Measurements from ENCODE around the gene CD74.
"Not testable (repeated sequence)": the region's sequence is repeated elsewhere in the genome, so short reads cannot be mapped to it uniquely, and the experiment has no call there.

DNA sequence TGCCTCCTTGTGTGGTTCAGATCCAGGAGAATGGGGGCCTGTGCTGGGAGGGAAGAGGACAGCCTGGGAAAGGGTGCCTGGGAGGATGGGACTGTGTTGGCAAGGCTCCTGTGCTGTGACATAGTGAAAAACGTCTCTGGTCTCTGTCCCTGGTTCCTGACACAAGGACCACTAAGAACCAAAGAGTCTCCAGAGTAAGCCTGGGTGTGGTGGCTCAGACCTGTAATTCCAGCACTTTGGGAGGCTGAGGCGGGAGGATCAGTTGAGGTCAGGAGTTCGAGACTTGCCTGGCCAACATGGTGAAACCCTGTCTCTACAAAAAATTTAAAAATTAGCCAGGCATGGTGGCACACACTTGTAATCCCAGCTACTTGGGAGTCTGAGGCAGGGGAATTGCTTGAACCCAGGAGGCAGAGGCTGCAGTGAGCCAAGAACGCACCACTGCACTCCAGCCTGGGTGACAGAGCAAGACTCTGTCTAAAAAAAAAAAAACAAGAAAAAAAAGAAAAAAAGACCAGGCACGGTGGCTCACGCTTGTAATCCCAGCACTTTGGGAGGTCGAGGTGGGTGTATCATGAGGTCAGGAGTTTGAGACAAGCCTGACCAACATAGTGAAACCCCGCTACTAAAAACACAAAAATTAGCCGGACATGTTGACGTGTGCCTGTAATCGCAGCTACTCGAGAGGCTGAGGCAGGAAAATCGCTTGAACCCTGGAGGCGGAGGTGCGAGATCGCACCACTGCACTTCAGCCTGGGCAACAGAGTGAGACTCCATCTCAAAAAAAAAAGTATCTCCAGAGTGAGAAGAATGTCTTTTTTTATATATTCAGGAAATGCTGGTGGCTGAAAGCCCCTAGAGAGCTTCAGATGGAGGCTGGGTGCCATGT lies 1.4 kb upstream of the CD74 start:
- TF ChIP-seq CTCF (IDR thresholded peaks at IDR 0.05; ENCODE audit: low read depth, low read length, missing input control); SP1 (IDR thresholded peaks at IDR 0.05): not testable (repeated sequence)
